ENCODE measurements around the gene NKX6-1.

DNA sequence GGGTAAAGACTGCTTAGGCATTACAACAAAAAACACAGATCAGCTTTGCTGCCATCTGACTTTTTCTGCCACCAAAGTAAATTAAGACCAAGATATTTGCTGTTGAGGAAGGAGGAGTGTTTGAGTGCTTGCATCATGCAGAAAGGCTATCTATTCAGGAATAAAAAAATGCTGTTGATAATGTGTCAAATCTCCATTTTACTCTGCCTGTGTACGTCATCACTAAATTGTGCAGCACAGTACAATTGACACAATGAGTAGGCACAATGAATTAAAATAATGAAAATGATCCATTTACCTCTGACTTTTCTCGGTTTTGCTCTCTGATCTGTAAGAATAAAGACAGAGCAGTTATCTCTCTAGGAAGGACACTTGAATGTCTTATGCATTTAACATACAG, 56.3 kb downstream of the NKX6-1 start:
- TF ChIP-seq, protein P1, sequence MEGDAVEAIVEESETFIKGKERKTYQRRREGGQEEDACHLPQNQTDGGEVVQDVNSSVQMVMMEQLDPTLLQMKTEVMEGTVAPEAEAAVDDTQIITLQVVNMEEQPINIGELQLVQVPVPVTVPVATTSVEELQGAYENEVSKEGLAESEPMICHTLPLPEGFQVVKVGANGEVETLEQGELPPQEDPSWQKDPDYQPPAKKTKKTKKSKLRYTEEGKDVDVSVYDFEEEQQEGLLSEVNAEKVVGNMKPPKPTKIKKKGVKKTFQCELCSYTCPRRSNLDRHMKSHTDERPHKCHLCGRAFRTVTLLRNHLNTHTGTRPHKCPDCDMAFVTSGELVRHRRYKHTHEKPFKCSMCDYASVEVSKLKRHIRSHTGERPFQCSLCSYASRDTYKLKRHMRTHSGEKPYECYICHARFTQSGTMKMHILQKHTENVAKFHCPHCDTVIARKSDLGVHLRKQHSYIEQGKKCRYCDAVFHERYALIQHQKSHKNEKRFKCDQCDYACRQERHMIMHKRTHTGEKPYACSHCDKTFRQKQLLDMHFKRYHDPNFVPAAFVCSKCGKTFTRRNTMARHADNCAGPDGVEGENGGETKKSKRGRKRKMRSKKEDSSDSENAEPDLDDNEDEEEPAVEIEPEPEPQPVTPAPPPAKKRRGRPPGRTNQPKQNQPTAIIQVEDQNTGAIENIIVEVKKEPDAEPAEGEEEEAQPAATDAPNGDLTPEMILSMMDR (IDR thresholded peaks at IDR 0.05): no peak
- no peak for TF ChIP-seq POLR2A (IDR thresholded peaks at IDR 0.05)
- no peak for TF ChIP-seq POLR2AphosphoS5 (IDR thresholded peaks at IDR 0.05)
